Body of pancreas (tissue), 4 donors: ENCODE measurements around the gene MIF4GD. TPM values are rescaled to one million over a fixed set of nuclear protein-coding genes. Genes with fewer than 3 reads are reported as not detected.
A peak's percentile ranks its signal among the peaks of the same experiment; 100 is the strongest.

ENCODE experiments used
- ATAC-seq: fragments of 150-250 bp; one replicate; pipeline ENCODE4 v1.9.1; 2016
- DNase-seq, 4 donors: peaks; one replicate each; pipeline ENCODE4 v3.0.0-alpha.2; 2019
- H3K27ac ChIP-seq, 4 donors: fragments of 200-600 bp; sonication (generic); 1 replicate in 3 of 4; 2 replicates in 1 of 4; pipeline versions ENCODE4 v1.5.1 to v1.6.1; 2016 to 2019; ENCODE audit warnings: mild to moderate bottlenecking in 1 of 4, mixed read lengths in 1 of 4, moderate library complexity in 1 of 4
- H3K27me3 ChIP-seq, 2 donors: fragments of 200-600 bp; sonication (generic); one replicate each; pipeline ENCODE4 v1.6.0; 2016; ENCODE audit warnings: mild to moderate bottlenecking in 1 of 2
- H3K36me3 ChIP-seq, 2 donors: fragments of 200-600 bp; sonication (generic); replicated peaks in 1 of 2; 2 replicates each; pipeline ENCODE4 v1.5.1; 2016; ENCODE audit warnings: low read depth in 2 of 2; ENCODE audit not compliant: insufficient read depth in 1 of 2
- H3K4me1 ChIP-seq: fragments of 200-600 bp; sonication (generic); one replicate; pipeline ENCODE4 v1.6.0; 2016
- H3K4me3 ChIP-seq, 2 donors: fragments of 200-600 bp; sonication (generic); 1 replicate in 1 of 2; 2 replicates in 1 of 2; pipeline ENCODE4 v1.5.1; 2016 to 2019
- H3K9me3 ChIP-seq, 3 donors: fragments of 200-600 bp; sonication (generic); 1 replicate in 2 of 3; 2 replicates in 1 of 3; pipeline ENCODE4 v1.5.1; 2016
- POLR2A ChIP-seq, 3 donors: fragments of 450-650 bp; IDR thresholded peaks; one replicate each; pipeline ENCODE4 v1.6.1; 2016; ENCODE audit warnings: antibody characterized with exemption in 3 of 3, mild to moderate bottlenecking in 2 of 3
- WGBS, 2 donors: methylation state at CpG; one replicate each; pipeline ENCODE4 v1.1.5; 2017; 5-methylcytosine and 5-hydroxymethylcytosine counted together
- intact Hi-C: fragments of 100-400 bp; cut with DNase I; formaldehyde crosslinking; loops from one replicate; pipeline ENCODE4 v1.15.1; 2023
- total RNA-seq, 2 donors: library from RNA; depleted of rRNA; stranded (reverse); fragments of >200 nt; gene quantifications; one replicate each; pipeline ENCODE4 v1.1.0, GENCODE V29; 2016
- TF ChIP-seq, protein P1 (sequence below), 7 experiments: fragments of 450-650 bp in 4 of 7; fragments of 200-600 bp in 3 of 7; sonication (generic) in 3 of 7; IDR thresholded peaks; one replicate each; pipeline ENCODE4 v1.5.1; 2016 to 2019; ENCODE audit warnings: antibody characterized with exemption in 7 of 7

Gene MIF4GD
- total RNA-seq, 2 donors from 2014 or later = 20.5 to 26.4 TPM

DNA sequence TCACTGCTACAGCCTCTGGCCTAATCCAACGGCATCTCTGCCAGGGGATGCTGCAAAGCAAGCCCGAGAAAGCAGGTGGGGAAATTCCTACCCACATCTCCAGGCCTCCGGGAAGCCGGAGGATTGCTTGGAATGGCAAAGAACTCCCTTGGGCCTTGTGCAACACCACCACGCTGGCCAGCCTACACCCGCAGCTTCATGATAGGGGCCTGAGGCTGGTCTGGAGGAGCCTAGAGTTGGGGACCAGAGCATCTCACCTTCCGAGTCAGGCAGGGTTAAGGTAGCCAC lies 29.9 kb downstream of the MIF4GD start:
- TF ChIP-seq, protein P1, sequence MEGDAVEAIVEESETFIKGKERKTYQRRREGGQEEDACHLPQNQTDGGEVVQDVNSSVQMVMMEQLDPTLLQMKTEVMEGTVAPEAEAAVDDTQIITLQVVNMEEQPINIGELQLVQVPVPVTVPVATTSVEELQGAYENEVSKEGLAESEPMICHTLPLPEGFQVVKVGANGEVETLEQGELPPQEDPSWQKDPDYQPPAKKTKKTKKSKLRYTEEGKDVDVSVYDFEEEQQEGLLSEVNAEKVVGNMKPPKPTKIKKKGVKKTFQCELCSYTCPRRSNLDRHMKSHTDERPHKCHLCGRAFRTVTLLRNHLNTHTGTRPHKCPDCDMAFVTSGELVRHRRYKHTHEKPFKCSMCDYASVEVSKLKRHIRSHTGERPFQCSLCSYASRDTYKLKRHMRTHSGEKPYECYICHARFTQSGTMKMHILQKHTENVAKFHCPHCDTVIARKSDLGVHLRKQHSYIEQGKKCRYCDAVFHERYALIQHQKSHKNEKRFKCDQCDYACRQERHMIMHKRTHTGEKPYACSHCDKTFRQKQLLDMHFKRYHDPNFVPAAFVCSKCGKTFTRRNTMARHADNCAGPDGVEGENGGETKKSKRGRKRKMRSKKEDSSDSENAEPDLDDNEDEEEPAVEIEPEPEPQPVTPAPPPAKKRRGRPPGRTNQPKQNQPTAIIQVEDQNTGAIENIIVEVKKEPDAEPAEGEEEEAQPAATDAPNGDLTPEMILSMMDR (IDR thresholded peaks at IDR 0.05) = no peak
- no peak for TF ChIP-seq POLR2A (IDR thresholded peaks at IDR 0.05)
- Histone ChIP-seq H3K4me3 (no peak overlapping the region), H3K27me3 (no peaks in the 10 kb centered on the region), H3K36me3 (peaks cover 12 to 56% of the 10 kb centered on the region in 2 donors), H3K4me1 (no peaks in the 10 kb centered on the region), H3K27ac (no peak overlapping the region), H3K9me3 (no peaks in the 10 kb centered on the region)
- ATAC-seq (no peak), DNase-seq (no peak)
- WGBS, 2 donors = 77% methylated on average over 7 of the region's 7 CpGs; no CpG with 5 or more reads in 1 of the 2 donors
- intact Hi-C loops = no loop called here

DNA sequence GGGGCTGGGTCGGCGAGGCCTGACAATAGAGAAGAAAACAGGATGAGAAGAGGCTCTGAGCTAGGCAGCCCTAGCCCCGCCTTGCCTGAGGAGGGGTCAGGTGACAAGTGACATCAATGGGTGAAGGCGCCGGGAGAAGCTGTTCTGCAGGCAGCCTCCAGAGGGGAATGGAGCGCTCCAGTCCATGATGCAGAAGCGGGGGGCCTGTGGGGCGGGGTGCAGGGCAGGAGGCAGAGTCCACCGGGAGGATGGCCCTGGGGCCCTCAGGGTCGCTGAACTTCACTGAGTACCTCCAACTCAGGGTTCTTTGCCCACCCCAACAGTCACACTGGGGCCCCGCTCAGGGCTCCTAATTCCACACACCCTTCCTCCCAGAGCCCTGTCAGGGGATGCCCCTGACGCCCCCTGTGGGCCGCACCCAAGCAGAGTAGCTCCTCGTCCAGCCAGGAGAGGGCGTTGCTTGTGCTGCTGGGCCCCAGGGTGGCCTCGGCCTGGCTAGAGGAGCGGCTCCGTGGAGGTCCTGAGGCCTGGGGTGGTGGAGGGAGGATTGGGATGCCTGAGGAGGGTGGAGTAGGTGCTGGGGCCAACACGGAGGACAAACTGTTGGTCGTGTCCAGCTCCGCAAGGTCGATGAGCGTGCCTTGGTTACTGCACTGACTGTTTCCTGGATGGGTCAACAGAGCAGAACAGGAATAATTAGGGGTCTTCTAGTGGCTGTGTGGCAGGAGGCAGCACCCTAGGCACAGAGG lies 30.5 kb downstream of the MIF4GD start:
- Histone ChIP-seq H3K4me1 (no peaks in the 10 kb centered on the region), H3K27me3 (no peaks in the 10 kb centered on the region), H3K9me3 (no peaks in the 10 kb centered on the region), H3K36me3 (peaks cover 12 to 54% of the 10 kb centered on the region in 2 donors), H3K27ac (no peak overlapping the region), H3K4me3 (no peak overlapping the region)
- ATAC-seq (no peak), DNase-seq (peak in 1 of 4 donors; percentile 28)
- WGBS, 2 donors = 64 to 77% methylated on average over 12 to 21 of the region's 23 CpGs
- intact Hi-C loops = no loop called here
- TF ChIP-seq, protein P1 (IDR thresholded peaks at IDR 0.05) = peak in 5 of 7 experiments; percentile 15 to 47 (median 38)
- no peak for TF ChIP-seq POLR2A (IDR thresholded peaks at IDR 0.05)

DNA sequence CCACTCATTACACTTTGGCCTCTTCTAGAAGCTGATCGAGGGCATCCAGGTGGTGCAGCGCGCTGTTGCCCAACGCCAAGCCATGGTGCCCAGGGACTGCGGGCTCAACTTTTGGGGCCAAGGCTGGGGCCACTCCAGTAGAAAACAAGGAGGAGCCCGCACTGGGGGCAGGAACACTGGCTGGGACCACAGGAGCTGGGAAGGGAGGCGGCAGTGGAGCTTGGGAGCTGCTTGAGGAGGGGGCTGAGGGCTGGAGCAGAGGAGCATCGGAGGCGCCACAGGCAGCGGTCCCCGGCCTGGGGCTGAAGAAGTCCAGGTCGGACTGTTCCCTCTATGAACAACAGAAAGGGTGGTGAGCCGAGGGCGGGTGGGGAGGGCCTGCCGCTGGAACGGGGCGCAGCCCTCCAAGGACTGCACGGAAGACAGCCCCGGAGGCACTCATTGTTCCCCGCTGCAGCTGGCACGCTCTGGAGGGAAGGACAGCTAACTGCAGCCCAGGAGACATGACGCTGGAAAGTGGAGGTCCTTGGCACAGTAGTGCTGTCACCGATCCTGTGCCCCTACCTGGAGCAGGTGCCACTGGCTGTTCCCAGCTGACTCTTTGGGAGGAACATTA lies 31.1 kb downstream of the MIF4GD start:
- Histone ChIP-seq H3K27me3 (no peaks in the 10 kb centered on the region), H3K4me1 (no peaks in the 10 kb centered on the region), H3K4me3 (no peak overlapping the region), H3K27ac (no peak overlapping the region), H3K36me3 (peaks cover 12 to 55% of the 10 kb centered on the region in 2 donors), H3K9me3 (no peaks in the 10 kb centered on the region)
- intact Hi-C loops = no loop called here
- ATAC-seq = no peak
- 91% methylated on average over 23 of the region's 23 CpGs for WGBS, 2 donors
- no peak for TF ChIP-seq POLR2A (IDR thresholded peaks at IDR 0.05)
- TF ChIP-seq, protein P1 (IDR thresholded peaks at IDR 0.05) = no peak
- DNase-seq = no peak

DNA sequence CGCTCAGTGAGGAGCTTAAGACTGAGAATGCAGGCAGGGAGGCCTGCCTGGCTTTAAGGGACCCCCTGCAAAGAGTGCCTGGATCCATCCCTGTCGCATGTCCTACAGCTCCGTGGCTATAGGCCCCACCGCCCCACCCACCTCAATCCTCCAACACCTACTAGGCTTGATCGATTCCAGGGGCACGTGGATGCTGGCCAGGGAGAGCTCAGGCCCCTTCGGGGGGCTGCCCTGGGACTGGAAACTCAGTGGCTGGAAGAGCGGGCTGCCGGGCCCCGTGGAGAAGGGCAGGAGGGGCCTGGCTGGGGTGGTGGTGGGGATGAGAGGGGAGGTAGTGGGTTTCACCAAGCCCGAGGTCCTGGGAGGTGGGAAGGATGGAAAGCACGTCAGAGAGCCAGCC lies 31.8 kb downstream of the MIF4GD start:
- peak overlapping the region in 1 of 4 donors; percentile 9 for H3K27ac ChIP-seq
- DNase-seq (no peak), ATAC-seq (peak; percentile 5)
- no peak overlapping the region for H3K4me3 ChIP-seq
- TF ChIP-seq, protein P1 (IDR thresholded peaks at IDR 0.05) = no peak
- WGBS, 2 donors = 85 to 93% methylated on average over 2 to 10 of the region's 12 CpGs
- H3K36me3 ChIP-seq = peaks cover 12 to 53% of the 10 kb centered on the region in 2 donors
- intact Hi-C loops = no loop called here
- no peaks in the 10 kb centered on the region for H3K9me3 ChIP-seq
- no peaks in the 10 kb centered on the region for H3K4me1 ChIP-seq
- no peaks in the 10 kb centered on the region for H3K27me3 ChIP-seq
